ENCODE data around the gene POT1.

The POT1 gene

DNA sequence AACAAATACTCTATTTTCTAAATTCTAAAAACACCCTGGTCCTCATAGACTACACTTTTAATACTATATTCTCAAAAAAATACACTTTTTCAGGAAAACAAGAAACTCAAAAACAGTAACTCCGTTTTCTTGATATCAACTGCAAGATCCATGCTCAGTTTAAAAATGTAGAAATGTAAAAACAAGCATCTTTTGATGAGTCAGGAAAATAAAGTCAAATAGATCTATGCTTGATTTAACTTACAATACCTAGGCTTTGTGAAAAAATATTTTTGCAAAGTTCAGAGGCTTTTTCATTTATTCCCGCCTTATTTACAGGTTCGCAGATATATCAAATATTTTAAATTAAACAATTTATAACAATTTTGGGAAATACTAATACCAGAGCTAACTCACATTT is 33.6 kb downstream of the POT1 start:
- no peak overlapping the region for H3K4me3 ChIP-seq (replicated peaks; ENCODE audit: low read depth, low read length)
- TF ChIP-seq, protein P1, sequence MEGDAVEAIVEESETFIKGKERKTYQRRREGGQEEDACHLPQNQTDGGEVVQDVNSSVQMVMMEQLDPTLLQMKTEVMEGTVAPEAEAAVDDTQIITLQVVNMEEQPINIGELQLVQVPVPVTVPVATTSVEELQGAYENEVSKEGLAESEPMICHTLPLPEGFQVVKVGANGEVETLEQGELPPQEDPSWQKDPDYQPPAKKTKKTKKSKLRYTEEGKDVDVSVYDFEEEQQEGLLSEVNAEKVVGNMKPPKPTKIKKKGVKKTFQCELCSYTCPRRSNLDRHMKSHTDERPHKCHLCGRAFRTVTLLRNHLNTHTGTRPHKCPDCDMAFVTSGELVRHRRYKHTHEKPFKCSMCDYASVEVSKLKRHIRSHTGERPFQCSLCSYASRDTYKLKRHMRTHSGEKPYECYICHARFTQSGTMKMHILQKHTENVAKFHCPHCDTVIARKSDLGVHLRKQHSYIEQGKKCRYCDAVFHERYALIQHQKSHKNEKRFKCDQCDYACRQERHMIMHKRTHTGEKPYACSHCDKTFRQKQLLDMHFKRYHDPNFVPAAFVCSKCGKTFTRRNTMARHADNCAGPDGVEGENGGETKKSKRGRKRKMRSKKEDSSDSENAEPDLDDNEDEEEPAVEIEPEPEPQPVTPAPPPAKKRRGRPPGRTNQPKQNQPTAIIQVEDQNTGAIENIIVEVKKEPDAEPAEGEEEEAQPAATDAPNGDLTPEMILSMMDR (IDR thresholded peaks at IDR 0.05; ENCODE audit: low read length, missing control alignments): no peak
- DNase-seq (ENCODE audit: low read depth): no peak

DNA sequence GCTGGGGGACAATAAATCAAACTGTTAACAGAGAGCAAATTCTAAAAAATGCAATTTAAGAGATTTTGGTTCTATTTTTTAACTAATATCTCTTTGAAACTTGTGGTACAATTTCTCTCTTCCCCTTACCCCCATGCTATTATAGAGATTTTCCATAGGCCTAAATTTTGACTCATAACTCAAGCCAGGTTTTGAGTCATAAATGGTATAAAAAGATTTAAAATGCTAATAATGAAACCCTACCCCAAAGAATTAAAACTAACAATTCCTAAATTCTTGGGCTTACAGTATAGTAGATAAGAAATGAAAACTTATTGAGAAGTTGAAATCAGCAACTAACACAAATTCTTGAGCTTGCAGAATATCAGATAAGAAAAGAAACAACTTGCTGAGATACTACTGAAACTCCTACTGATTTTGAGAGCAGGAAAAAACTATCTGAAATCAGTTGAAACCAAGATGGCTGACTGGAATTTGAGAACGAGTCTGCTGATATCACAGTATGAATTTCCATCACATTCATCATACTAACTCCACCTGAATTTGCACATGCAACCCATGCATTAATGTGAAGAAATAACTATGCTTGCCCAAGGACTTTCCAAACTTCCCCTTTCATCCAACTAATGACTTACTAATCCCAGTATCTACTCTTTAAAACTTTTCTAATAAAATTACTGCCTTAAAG is 36.3 kb downstream of the POT1 start:
- no peak for DNase-seq (ENCODE audit: low read depth)
- H3K4me3 ChIP-seq (replicated peaks; ENCODE audit: low read depth, low read length): no peak overlapping the region
- TF ChIP-seq, protein P1 (IDR thresholded peaks at IDR 0.05; ENCODE audit: low read length, missing control alignments): no peak

DNA sequence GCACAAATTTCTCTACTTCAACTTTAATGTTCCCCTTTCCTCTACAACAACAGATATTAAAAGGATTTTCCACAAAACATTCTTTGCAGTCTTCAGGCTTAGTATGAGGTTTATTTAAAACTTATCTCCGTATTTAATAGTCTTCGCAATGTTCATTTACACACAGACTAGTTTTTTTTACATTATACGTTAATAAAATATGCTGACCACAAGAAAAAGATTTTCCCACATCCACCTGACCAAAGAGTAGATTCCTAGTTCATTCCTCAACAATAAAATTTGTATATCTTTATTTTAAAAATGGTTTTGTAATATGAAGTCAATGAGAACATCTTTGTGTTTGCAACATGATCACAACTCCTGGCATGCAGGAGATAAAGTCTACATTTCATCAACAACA is 42.4 kb downstream of the POT1 start:
- no peak for DNase-seq (ENCODE audit: low read depth)

DNA sequence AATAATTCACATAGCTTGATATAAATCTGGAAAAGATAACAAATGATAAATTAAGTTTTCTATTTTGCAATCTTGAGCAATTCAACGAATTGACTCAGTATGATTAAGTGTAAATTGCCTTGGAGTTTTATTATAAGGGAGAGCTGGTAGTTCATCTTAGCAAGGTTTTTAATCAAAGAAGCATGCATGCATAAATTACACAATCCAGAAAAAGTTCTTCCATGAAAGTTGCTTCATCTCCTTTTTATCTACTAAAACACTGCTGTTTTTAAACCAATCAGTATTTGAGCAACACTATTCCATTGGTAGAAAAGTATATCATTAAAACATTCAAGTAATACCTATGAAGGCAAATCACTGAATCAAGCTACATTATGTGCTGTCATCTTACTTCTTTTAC is 47.6 kb downstream of the POT1 start:
- TF ChIP-seq, protein P1 (IDR thresholded peaks at IDR 0.05; ENCODE audit: low read length, missing control alignments): no peak
- peak; percentile 7 for DNase-seq (ENCODE audit: low read depth)
- H3K4me3 ChIP-seq (replicated peaks; ENCODE audit: low read depth, low read length): no peak overlapping the region

More for the DNA sequence above, 42.4 kb downstream of the POT1 start:
- TF ChIP-seq, protein P1 (IDR thresholded peaks at IDR 0.05; ENCODE audit: low read length, missing control alignments): no peak
- H3K4me3 ChIP-seq (replicated peaks; ENCODE audit: low read depth, low read length): no peak overlapping the region

DNA sequence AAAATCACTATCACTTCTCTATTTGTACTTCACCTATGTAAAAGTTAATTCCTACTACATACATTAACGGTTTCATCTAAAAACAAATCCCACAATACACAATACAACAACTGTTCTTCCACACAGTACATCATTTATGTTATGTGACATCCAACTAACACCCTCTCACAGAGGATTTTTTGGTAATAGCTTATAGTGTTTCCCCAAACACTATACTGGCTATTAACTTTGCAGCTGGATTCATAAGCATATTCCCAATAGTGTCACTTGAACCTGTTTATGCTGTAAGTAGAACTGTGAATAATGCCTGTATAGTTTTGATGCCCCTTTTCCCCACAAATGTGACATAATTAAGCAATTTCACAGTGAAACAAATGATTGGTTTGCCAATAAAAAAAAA is 49.9 kb downstream of the POT1 start:
- DNase-seq (ENCODE audit: low read depth): no peak
- H3K4me3 ChIP-seq (replicated peaks; ENCODE audit: low read depth, low read length): no peak overlapping the region
- TF ChIP-seq, protein P1 (IDR thresholded peaks at IDR 0.05; ENCODE audit: low read length, missing control alignments): no peak

DNA sequence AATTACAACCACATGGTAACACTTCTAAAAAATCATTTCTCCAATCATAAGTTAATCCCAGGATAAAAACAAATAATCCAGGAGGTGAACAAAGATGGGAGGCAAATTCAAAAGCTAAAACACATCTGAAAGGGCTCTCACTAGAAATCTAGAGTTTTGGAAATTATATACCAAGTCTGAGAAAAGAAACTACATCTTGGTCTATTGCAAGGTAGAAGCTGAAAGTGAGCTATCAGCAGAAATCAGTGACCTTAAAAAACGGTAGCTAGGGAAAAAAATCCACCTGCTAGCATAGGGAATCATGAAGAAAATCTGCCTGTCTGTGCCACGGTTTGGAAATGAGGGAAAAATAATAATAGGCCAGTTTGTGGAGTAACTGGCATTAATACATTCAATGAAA is 50.5 kb downstream of the POT1 start:
- no peak overlapping the region for H3K4me3 ChIP-seq (replicated peaks; ENCODE audit: low read depth, low read length)
- DNase-seq (ENCODE audit: low read depth): no peak
- TF ChIP-seq, protein P1 (IDR thresholded peaks at IDR 0.05; ENCODE audit: low read length, missing control alignments): no peak

DNA sequence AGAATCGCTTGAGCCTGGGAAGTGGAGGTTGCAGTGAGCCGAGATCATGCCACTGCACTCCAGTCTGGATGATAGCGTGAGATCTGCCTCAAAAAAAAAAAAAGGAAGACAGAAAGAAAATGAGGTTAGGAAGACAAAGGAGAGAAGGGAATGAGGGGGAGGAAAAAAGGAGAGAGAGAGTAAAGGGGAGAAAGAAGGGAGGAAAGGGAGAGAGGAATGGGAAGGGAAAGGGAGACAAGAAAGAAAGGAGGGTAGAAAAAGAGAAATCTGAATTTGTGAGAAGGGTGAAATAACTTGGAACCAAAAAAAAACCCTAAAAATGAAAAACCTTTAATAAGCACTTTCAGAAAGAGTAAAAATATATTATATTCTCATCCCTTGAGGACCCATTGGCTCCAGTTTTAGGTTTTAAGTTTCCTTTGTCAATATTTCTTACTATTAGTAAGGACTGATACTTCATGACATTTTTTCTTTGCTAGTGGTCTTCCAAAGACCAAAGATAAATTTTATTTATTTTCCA is 54.9 kb downstream of the POT1 start:
- TF ChIP-seq, protein P1 (IDR thresholded peaks at IDR 0.05; ENCODE audit: low read length, missing control alignments): no peak
- no peak for DNase-seq (ENCODE audit: low read depth)
- no peak overlapping the region for H3K4me3 ChIP-seq (replicated peaks; ENCODE audit: low read depth, low read length)
